Measurements from ENCODE around the gene PCBP3. TPM values are rescaled to one million over a fixed set of nuclear protein-coding genes. Genes with fewer than 3 reads are reported as not detected.

Gene PCBP3
- polyA plus RNA-seq, 1 donor from 2014 or later = 1.4 TPM

DNA sequence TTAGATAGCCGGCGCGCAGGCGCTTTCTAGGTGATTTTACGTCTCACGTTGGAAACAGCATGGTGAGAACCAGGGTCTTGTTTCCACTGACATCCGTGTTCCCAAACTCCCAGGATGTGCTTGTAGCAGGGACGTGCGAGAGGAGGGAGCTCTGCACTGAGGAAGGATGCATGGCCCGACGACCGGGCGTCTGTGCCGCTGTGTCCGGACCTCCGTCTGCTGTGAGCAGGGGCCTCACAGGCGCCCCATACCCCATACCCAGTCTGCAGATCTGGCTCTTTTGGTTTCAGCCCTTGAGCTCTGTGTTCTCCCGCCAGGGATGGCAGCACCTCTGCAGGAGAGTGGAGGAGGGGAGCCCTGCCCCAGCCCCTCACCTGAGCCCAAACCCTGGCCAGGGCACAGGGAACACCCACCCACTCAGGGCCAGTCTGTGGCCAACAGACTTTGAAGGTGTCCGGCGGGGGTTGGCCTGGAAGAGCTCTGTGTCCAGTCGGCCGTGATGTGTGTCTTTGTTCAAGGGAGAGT is 270.9 kb downstream of the PCBP3 start:
- Mint-ChIP-seq H3K27me3 (no peaks in the 10 kb centered on the region), H3K9me3 (no peaks in the 10 kb centered on the region), H3K27ac (no peak overlapping the region), H3K36me3 (no peaks in the 10 kb centered on the region), H3K4me1 (peaks cover 0 to 2% (median 0%) of the 10 kb centered on the region in 3 donors), H3K4me3 (no peak overlapping the region)

DNA sequence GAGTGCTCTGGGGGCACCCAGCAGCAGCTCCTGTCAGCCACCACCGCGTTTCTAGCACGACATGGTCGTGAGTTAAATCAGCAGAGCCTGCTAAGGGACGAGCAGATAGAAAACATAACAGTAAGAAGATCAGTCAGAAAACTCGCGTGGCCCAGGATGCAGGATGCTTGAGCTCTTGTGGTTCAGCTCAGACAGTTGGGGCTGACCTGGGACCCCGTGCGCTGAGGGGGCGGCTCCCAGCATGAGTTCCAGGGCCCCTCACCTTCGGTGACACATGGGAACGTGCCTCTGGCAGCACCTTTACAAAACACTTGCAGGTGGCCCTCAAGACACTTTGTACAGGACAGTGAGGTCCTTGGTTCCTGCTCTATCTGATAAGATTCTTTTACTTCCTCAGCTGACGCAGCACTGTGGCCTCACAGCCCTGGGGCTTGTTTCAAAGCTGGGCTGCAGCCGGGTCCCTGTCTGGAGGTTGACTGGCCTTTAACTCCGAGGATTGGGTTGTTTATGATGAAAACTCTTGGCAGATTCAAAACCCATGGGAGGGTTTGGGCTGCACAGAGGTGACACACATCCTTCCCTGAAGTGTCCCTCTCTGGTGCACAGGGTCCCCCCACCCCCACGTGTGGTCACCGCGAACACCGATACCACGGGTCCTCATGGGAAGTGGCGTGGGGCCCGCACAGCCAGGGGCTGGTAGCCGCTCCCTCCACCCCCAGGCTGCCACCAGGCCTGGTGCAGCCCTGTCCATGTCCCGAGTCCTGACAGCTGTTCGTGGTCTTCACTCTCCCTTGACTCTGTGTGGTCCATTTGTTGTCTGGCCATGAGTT is 272.7 kb downstream of the PCBP3 start:
- peaks cover 0 to 2% (median 0%) of the 10 kb centered on the region in 3 donors for H3K4me1 Mint-ChIP-seq
- peak overlapping the region in 1 of 4 donors; percentile 22 for H3K4me3 Mint-ChIP-seq
- no peaks in the 10 kb centered on the region for H3K9me3 Mint-ChIP-seq
- no peaks in the 10 kb centered on the region for H3K27me3 Mint-ChIP-seq
- H3K27ac Mint-ChIP-seq = no peak overlapping the region
- no peaks in the 10 kb centered on the region for H3K36me3 Mint-ChIP-seq

DNA sequence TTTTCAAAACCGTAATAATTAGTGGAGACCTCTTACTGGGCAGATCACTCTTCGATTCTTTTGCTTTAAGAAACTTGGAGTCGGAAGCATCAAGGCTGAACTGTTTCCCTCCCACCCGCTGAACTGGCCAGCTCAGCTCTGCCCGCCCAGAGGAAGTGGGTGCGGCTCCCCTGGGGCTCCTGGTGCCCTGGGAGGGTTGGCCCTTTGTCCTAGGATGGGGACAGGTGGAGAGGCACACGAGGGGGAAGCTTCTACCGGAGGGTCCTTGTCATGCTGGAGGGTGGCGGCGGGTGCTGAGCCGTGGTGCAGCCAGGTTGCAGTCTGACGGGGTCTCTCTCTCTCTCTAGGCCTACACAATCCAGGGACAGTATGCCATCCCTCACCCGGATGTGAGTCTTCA is 273.7 kb downstream of the PCBP3 start:
- H3K4me3 Mint-ChIP-seq = peak overlapping the region in 1 of 4 donors; percentile 54

DNA sequence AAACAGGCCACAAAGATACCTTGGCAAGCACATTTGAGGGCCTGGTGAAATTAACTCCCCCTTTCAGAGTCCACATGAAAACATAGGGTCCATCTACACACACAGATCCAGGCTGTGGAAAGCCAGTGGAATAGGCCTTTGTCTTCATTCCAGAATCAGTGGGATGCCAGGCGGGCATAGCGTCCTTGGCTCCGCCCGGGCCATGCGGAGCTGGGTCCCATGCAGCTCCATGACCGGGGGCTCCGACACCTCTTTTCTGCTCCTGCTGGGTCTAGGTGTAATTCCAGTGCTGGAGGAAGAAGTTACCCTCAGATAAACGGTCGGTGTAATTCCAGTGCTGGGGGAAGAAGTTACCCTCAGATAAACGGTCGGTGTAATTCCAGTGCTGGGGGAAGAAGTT is 274.5 kb downstream of the PCBP3 start:
- no peaks in the 10 kb centered on the region for H3K27me3 Mint-ChIP-seq

More for the DNA sequence above, 273.7 kb downstream of the PCBP3 start:
- no peak overlapping the region for H3K27ac Mint-ChIP-seq
- no peaks in the 10 kb centered on the region for H3K27me3 Mint-ChIP-seq
- H3K4me1 Mint-ChIP-seq = peaks cover 0 to 2% (median 0%) of the 10 kb centered on the region in 3 donors
- H3K9me3 Mint-ChIP-seq = no peaks in the 10 kb centered on the region
- no peaks in the 10 kb centered on the region for H3K36me3 Mint-ChIP-seq

DNA sequence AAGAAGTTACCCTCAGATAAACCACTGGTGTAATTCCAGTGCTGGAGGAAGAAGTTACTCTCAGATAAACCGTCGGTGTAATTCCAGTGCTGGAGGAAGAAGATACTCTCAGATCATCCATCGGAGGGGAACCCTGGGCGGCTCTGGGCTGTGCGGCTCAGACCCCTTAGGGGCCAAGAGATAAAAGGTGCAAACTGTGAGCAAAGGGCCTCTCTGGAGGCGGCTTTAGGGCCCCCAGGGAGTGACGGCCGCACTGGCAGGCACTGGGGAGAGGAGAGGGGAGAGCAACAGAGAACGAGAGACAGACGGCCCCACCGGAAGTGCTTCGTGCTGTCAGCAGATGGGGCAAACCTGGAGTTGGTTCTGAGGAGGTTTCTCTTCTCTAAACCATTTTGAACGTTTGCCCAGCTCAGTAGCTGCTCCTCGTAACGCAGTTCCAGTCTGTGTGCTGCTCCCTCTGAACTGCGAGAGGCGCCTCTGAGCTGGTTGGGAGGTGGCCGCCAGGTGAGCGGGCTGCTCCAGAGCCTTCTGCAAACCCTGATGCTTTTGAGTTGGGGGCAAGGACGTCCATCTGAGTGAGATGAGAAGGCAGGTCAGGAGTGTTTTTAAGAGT is 275.4 kb downstream of the PCBP3 start:
- H3K36me3 Mint-ChIP-seq = no peaks in the 10 kb centered on the region
- H3K27me3 Mint-ChIP-seq = no peaks in the 10 kb centered on the region
- H3K4me3 Mint-ChIP-seq = no peak overlapping the region
- no peaks in the 10 kb centered on the region for H3K9me3 Mint-ChIP-seq
- no peak overlapping the region for H3K27ac Mint-ChIP-seq
- H3K4me1 Mint-ChIP-seq = peaks cover 0 to 4% (median 0%) of the 10 kb centered on the region in 3 donors

More for the DNA sequence above, 274.5 kb downstream of the PCBP3 start:
- Mint-ChIP-seq H3K4me3 (no peak overlapping the region), H3K9me3 (no peaks in the 10 kb centered on the region), H3K27ac (no peak overlapping the region), H3K36me3 (no peaks in the 10 kb centered on the region), H3K4me1 (peaks cover 0 to 2% (median 0%) of the 10 kb centered on the region in 3 donors)

DNA sequence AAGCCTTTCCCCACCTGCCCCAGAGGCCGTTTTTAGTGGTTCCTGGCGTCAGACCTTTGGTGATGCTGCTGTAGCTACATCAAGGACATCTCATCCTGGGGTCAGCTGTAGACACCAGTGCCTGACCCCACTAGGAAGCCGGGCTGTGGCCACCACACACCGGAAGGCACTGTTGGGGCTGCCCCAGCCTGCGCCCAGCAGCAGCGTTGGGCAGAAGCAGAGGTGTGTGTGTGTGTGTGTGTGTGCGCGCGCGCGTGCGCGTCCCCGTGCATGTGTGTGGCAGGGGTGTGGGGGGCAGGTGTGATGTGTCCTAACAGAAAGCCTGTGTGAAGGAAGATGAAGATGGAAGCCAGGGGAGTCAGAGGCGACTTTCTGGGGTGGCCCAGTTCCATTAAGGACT is 276.1 kb downstream of the PCBP3 start:
- no peaks in the 10 kb centered on the region for H3K9me3 Mint-ChIP-seq
- peaks cover 0 to 4% (median 0%) of the 10 kb centered on the region in 3 donors for H3K4me1 Mint-ChIP-seq
- no peaks in the 10 kb centered on the region for H3K27me3 Mint-ChIP-seq
- no peak overlapping the region for H3K27ac Mint-ChIP-seq
- H3K4me3 Mint-ChIP-seq = no peak overlapping the region
- H3K36me3 Mint-ChIP-seq = no peaks in the 10 kb centered on the region

DNA sequence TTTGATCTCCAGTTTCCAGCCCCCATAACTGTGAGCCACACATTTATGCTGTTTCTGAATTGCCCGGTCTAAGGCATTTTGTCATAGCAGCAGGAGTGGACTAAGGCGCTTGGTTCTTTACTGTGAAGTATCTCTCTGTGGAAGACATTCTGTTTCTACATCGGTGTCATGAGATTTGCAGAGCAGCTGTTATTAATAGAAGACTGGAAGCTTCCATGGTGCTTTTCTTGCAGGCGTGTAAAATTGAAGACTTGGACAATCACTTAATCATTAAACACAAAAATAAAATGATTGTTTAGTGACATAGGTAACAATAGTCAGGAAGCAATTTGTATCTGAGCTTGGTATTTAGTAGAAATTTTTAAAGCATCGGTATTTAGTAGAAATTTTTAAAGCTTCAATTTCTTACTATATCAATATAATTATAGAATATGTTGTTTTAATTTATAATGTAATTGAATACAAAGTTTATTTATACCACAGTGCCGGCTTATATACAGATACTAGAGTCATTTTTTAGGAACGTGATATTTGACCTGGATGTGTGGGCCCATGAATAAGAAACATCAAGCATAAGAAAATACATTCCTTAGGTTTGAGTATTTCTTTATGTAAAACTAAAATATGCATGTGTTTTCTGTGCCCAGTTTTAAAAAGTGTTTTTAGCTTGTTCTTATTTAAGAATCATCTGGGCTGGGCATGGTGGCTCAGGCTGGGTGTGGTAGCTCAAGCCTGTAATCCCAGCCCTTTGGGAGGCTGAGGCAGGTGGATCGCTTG is 277.5 kb downstream of the PCBP3 start:
- H3K36me3 Mint-ChIP-seq = no peaks in the 10 kb centered on the region
- H3K27me3 Mint-ChIP-seq = no peaks in the 10 kb centered on the region
- no peak overlapping the region for H3K4me3 Mint-ChIP-seq
- H3K27ac Mint-ChIP-seq = no peak overlapping the region
- H3K9me3 Mint-ChIP-seq = no peaks in the 10 kb centered on the region
- peaks cover 0 to 2% (median 0%) of the 10 kb centered on the region in 3 donors for H3K4me1 Mint-ChIP-seq

DNA sequence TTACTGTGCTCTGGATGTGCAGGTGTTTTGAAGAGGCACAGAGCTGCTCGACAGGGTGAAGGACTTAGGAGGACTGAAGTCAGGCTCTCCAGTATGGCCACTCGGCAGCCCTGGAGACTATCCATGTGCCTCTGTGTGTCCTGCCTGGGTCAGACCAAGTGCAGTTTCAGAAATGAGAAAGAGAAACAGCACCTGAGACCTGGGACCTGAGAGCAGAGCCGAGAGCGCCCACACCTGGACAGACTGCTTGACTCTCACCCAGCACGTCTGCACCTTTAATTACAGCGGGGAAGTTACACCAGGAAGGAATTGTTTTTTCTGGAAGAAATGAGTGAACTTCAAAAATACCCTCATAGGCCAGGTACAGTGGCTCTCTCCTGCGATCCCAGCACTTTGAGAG is 278.4 kb downstream of the PCBP3 start:
- Mint-ChIP-seq H3K27me3 (no peaks in the 10 kb centered on the region), H3K4me1 (peaks cover 0 to 2% (median 0%) of the 10 kb centered on the region in 3 donors), H3K36me3 (no peaks in the 10 kb centered on the region), H3K4me3 (no peak overlapping the region), H3K27ac (no peak overlapping the region), H3K9me3 (no peaks in the 10 kb centered on the region)

DNA sequence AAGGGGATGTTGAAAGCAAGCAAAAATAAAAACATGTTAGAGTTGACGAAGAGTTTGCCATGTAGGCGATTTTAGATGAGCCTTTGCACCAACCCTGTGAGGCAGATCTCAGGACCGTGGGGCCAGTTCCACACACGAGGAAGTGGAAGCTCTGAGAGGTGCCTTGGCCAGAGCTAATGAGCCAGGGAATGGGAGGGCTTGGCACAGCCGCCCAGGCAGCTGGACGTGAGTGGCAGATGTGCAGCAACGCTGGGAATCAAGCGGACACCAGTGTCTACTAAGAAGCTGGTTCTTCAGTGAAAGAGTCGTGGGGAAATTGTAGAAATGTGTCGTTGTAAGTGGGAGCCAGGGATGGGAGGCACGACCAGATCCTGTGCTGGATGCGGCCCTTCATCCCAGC is 279.1 kb downstream of the PCBP3 start:
- H3K9me3 Mint-ChIP-seq = no peaks in the 10 kb centered on the region
- peaks cover 0 to 2% (median 0%) of the 10 kb centered on the region in 3 donors for H3K4me1 Mint-ChIP-seq
- H3K4me3 Mint-ChIP-seq = no peak overlapping the region
- no peaks in the 10 kb centered on the region for H3K36me3 Mint-ChIP-seq
- no peak overlapping the region for H3K27ac Mint-ChIP-seq
- no peaks in the 10 kb centered on the region for H3K27me3 Mint-ChIP-seq

DNA sequence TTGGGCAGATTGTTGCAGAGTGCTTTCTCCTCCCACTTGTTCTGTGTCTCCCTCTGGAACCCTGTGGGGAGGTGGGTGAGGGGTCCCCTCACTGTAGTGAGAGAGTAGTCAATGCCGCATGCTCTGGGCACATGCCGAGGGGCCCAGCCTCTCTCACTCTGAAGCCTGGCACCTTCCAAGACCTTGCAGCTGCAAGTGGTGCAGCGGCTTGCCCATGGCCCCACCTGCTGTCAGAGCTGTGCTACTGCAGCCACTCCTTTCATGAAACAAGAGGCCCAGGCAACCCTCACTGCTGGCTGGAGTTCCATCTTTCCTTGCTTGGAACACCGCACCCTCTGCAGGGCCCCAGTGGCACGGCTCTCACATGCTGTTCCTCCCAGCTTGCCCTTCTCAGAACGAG is 279.6 kb downstream of the PCBP3 start:
- no peaks in the 10 kb centered on the region for H3K27me3 Mint-ChIP-seq
- no peaks in the 10 kb centered on the region for H3K9me3 Mint-ChIP-seq
- peaks cover 0 to 2% (median 0%) of the 10 kb centered on the region in 3 donors for H3K4me1 Mint-ChIP-seq
- no peak overlapping the region for H3K4me3 Mint-ChIP-seq
- H3K36me3 Mint-ChIP-seq = no peaks in the 10 kb centered on the region
- H3K27ac Mint-ChIP-seq = no peak overlapping the region

DNA sequence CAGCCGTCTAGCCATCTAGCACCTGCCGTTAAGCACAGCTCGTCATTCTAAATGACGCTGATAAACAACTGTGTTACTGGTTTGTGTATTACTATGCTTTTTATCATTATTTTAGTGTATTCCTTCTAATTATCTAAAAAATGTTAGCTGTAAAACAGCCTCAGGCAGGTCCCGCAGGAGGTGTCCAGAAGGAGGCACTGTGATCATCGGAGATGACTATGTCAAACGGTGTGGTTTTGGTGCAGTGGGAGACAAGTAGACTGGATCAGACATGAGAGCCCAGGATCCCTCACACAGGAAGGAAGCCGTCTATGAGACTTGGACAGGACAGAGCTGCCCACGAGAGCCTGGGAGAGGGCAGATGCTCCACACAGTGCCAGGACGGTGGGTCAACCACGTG is 282.8 kb downstream of the PCBP3 start:
- Mint-ChIP-seq H3K27ac (no peak overlapping the region), H3K27me3 (peaks cover 3% of the 10 kb centered on the region)

DNA sequence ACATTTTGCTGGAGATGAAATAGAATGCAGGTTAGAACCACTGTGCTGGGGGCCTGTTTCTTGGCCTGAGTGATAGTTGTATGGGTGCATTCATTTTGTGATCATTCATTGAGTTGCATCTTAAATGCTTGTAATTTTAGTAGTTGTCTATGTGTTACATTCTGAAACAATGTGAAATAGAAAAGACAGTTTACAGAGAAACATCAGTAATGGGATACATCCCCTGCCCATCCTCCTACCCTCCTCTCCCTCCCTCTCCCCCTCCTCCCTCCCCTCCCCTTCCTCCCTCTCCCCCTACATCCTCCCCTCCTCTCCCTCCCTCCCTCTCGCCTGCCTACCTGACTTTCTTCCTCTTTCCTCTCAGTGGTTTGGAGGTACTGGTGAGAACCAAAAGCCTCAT is 283.5 kb downstream of the PCBP3 start:
- Mint-ChIP-seq H3K9me3 (no peaks in the 10 kb centered on the region), H3K4me3 (no peak overlapping the region), H3K4me1 (peaks cover 0 to 2% (median 0%) of the 10 kb centered on the region in 3 donors), H3K36me3 (no peaks in the 10 kb centered on the region), H3K27me3 (peaks cover 5% of the 10 kb centered on the region), H3K27ac (no peak overlapping the region)

More for the DNA sequence above, 282.8 kb downstream of the PCBP3 start:
- H3K4me3 Mint-ChIP-seq = no peak overlapping the region
- H3K9me3 Mint-ChIP-seq = no peaks in the 10 kb centered on the region
- H3K4me1 Mint-ChIP-seq = peaks cover 0 to 2% (median 0%) of the 10 kb centered on the region in 3 donors
- H3K36me3 Mint-ChIP-seq = no peaks in the 10 kb centered on the region

DNA sequence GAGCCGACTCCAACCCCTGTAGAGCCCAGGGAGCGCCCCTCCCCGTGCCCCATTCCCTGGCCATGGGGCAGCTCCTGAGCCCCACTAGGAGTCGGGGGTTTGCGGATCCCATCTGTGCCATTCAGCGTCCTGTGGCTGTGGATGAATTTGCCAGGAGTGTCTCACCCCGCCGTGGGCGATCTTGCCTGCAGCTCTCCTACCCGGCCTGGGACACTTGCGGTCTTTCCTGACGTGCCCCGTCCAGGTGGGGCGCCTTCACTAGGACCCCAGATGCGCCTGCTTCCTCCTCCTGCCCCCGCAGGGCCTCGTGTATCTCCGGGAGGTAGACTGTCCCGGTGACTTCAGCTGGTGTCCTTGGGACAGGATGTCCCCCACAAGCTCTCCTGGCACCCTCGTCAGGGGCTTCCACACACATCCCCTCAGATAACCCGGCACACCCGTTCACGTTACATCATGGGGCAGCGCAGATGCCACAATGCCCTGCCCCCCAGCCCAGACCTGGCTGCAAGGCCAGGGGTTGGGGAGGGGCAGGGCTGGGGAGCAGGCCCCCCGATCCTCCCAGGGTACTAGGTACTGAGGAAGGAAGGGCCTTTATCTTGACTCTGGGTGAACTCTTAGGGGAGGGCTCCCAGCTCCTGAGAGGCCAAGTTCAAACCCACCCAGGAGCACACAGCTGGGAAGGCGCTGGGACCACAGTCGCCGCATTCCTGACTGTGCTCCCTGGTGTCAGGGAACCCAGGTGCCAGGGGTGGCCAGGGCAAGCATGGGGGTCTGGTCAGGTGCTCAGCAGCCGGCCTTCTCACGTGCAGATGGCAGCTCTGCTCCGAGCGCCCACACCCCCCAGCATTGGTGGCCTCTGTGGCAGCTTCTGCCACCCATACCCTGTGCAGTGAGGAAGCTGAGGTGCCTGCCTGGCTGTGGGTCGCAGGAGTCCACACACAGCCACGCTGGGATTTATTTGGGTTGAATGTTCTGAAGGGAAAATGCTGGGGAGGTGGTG is 284.6 kb downstream of the PCBP3 start:
- Mint-ChIP-seq H3K27me3 (peaks cover 8% of the 10 kb centered on the region), H3K4me1 (peaks cover 0 to under 1% (median 0%) of the 10 kb centered on the region in 3 donors), H3K4me3 (no peak overlapping the region), H3K9me3 (no peaks in the 10 kb centered on the region), H3K27ac (no peak overlapping the region), H3K36me3 (no peaks in the 10 kb centered on the region)

DNA sequence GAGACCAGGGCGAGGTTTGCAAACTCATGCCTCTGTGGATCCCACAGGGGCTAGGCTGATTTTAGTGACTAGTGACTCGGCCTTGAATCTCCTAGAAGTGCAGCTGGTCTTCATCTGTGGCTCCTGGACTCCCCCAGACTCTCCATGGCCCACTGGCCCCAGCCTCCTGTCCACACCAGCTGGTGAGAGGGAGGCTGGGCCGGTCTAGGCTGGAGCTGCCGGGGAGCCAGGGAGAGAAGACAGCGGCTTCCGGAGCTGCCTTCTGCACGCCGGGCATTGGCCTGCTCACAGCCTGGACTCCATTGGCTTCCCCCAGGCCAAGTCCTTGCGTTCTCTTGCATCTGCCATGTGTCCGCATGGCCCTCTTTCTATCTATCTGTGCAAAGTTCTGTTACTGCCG is 285.9 kb downstream of the PCBP3 start:
- Mint-ChIP-seq H3K27me3 (peaks cover 8% of the 10 kb centered on the region), H3K36me3 (no peaks in the 10 kb centered on the region), H3K27ac (no peak overlapping the region), H3K9me3 (no peaks in the 10 kb centered on the region), H3K4me3 (no peak overlapping the region), H3K4me1 (no peaks in the 10 kb centered on the region)
